Loucy (cell line): ENCODE measurements around the gene NSFL1C.

Experiments
- H2AFZ ChIP-seq: fragments of 200-600 bp; sonication (generic); 2 replicates; pipeline ENCODE4 v1.6.0; 2016; ENCODE audit warnings: antibody characterized with exemption, mild to moderate bottlenecking, low read length, moderate library complexity
- H3F3A ChIP-seq: fragments of 200-600 bp; 2 replicates; pipeline ENCODE4 v1.6.0; 2016; ENCODE audit warnings: antibody characterized with exemption, low read depth, mild to moderate bottlenecking
- H3K27me3 ChIP-seq: fragments of 200-600 bp; sonication (generic); 2 replicates; pipeline ENCODE4 v1.6.1; 2014; ENCODE audit warnings: low read length, mild to moderate bottlenecking; ENCODE audit not compliant: insufficient read depth, poor library complexity, severe bottlenecking
- H3K36me3 ChIP-seq: fragments of 200-600 bp; sonication (generic); 2 replicates; pipeline ENCODE4 v1.6.1; 2016; ENCODE audit warnings: low read length; ENCODE audit not compliant: insufficient read depth
- H3K4me1 ChIP-seq: fragments of 200-600 bp; sonication (generic); 2 replicates; pipeline ENCODE4 v1.5.1; 2014; ENCODE audit warnings: low read length, mild to moderate bottlenecking; ENCODE audit not compliant: insufficient read depth, poor library complexity, severe bottlenecking
- H3K4me2 ChIP-seq: fragments of 200-600 bp; sonication (generic); 2 replicates; pipeline ENCODE4 v1.6.0; 2014; ENCODE audit warnings: antibody characterized with exemption, low read length, low read depth, mild to moderate bottlenecking; ENCODE audit not compliant: poor library complexity, severe bottlenecking
- H3K4me3 ChIP-seq: fragments of 200-600 bp; sonication (generic); 2 replicates; pipeline ENCODE4 v1.5.1; 2014; ENCODE audit warnings: low read length, mild to moderate bottlenecking, mixed read lengths; ENCODE audit not compliant: poor library complexity, severe bottlenecking
- H3K79me2 ChIP-seq: fragments of 200-600 bp; sonication (generic); 2 replicates; pipeline ENCODE4 v1.6.1; 2014; ENCODE audit warnings: low read length; ENCODE audit not compliant: insufficient read depth
- H3K9ac ChIP-seq: fragments of 200-600 bp; sonication (generic); 2 replicates; pipeline ENCODE4 v1.6.0; 2014; ENCODE audit warnings: mild to moderate bottlenecking, low read depth, low read length, moderate library complexity; ENCODE audit not compliant: poor library complexity, severe bottlenecking
- H3K9me2 ChIP-seq: fragments of 200-600 bp; sonication (generic); replicated peaks from 2 replicates; pipeline ENCODE4 v1.6.1; 2016; ENCODE audit warnings: low read depth, low read length, mixed read lengths
- H3K9me3 ChIP-seq: fragments of 200-600 bp; sonication (generic); 2 replicates; pipeline ENCODE4 v1.6.1; 2014; ENCODE audit warnings: mild to moderate bottlenecking, antibody characterized with exemption, low read length, low read depth; ENCODE audit not compliant: insufficient read depth
- H4K20me1 ChIP-seq: fragments of 200-600 bp; sonication (generic); 2 replicates; pipeline ENCODE4 v1.6.0; 2014; ENCODE audit warnings: antibody characterized with exemption, low read length, mild to moderate bottlenecking; ENCODE audit not compliant: insufficient read depth, poor library complexity, severe bottlenecking
- EZH2phosphoT487 ChIP-seq: fragments of 200-600 bp; IDR thresholded peaks from 2 replicates; pipeline ENCODE4 v1.6.1; 2018; ENCODE audit warnings: antibody characterized with exemption, mild to moderate bottlenecking, moderate library complexity, borderline replicate concordance
- TF ChIP-seq, protein P1 (sequence below): fragments of 200-600 bp; sonication (generic); conservative IDR thresholded peaks from 2 replicates; pipeline ENCODE4 v1.5.1; 2014; ENCODE audit warnings: mild to moderate bottlenecking, antibody characterized with exemption, low read length

Gene NSFL1C

DNA sequence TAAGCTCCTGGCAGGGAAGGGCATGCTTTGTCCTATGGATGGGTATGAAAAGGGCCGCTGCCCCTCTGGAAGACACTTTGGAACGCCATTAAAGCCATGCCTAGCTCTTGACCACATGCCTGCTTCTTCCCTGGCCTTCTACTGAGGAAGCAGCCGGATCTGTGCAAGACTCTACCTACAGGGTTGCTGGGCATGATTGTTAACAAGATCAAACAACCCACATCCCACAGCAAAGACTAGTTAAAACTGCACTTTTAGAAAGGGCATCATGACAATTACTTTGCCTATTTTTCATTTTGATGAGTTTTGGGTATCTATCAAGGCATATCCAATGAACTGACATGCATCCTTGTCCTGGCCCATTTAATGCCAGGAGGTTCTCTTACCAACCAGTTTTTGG, 25.5 kb downstream of the NSFL1C start:
- Histone ChIP-seq H3K4me1 (peaks cover 4% of the 10 kb centered on the region), H3K9ac (no peak overlapping the region), H3K9me2 (no peaks in the 10 kb centered on the region), H2AFZ (no peak overlapping the region), H4K20me1 (no peaks in the 10 kb centered on the region), H3F3A (no peaks in the 10 kb centered on the region), H3K36me3 (peaks cover 45% of the 10 kb centered on the region; the same call in 1 of the 2 replicates), H3K4me2 (no peak overlapping the region), H3K4me3 (no peak overlapping the region), H3K27me3 (no peaks in the 10 kb centered on the region), H3K9me3 (no peaks in the 10 kb centered on the region), H3K79me2 (no peaks in the 10 kb centered on the region)
- TF ChIP-seq, protein P1, sequence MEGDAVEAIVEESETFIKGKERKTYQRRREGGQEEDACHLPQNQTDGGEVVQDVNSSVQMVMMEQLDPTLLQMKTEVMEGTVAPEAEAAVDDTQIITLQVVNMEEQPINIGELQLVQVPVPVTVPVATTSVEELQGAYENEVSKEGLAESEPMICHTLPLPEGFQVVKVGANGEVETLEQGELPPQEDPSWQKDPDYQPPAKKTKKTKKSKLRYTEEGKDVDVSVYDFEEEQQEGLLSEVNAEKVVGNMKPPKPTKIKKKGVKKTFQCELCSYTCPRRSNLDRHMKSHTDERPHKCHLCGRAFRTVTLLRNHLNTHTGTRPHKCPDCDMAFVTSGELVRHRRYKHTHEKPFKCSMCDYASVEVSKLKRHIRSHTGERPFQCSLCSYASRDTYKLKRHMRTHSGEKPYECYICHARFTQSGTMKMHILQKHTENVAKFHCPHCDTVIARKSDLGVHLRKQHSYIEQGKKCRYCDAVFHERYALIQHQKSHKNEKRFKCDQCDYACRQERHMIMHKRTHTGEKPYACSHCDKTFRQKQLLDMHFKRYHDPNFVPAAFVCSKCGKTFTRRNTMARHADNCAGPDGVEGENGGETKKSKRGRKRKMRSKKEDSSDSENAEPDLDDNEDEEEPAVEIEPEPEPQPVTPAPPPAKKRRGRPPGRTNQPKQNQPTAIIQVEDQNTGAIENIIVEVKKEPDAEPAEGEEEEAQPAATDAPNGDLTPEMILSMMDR: no peak
- TF ChIP-seq EZH2phosphoT487: no peak

DNA sequence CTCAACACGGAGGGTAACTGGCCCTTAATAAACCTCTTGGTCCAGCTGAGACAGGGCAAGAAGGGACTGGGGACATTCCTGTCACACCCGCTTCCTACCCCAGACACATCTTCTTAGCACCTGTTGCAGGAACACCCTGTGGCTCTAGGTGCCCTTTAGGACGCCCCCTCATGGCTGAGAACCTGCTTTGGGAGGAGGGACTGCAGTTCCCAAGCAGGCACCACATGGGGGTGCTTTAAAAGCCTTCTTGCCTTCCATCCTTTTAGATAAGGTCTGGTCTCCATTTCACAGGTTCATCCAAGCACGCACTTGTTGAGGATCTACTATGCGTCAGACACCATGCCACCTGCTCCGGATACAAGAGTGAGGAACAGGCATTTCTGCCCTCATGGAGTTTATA, 26.6 kb downstream of the NSFL1C start:
- H3K9me2 ChIP-seq: no peaks in the 10 kb centered on the region
- H3K4me1 ChIP-seq: peaks cover 11% of the 10 kb centered on the region
- no peaks in the 10 kb centered on the region for H3K27me3 ChIP-seq
- H2AFZ ChIP-seq: no peak overlapping the region
- no peak for TF ChIP-seq EZH2phosphoT487
- TF ChIP-seq, protein P1: peak; percentile 87
- H3K36me3 ChIP-seq: peaks cover 34% of the 10 kb centered on the region; the same call in 1 of the 2 replicates
- H3K4me2 ChIP-seq: no peak overlapping the region
- H3K9me3 ChIP-seq: no peaks in the 10 kb centered on the region
- H3F3A ChIP-seq: no peaks in the 10 kb centered on the region
- H3K79me2 ChIP-seq: no peaks in the 10 kb centered on the region
- H3K4me3 ChIP-seq: no peak overlapping the region
- H4K20me1 ChIP-seq: no peaks in the 10 kb centered on the region
- no peak overlapping the region for H3K9ac ChIP-seq

DNA sequence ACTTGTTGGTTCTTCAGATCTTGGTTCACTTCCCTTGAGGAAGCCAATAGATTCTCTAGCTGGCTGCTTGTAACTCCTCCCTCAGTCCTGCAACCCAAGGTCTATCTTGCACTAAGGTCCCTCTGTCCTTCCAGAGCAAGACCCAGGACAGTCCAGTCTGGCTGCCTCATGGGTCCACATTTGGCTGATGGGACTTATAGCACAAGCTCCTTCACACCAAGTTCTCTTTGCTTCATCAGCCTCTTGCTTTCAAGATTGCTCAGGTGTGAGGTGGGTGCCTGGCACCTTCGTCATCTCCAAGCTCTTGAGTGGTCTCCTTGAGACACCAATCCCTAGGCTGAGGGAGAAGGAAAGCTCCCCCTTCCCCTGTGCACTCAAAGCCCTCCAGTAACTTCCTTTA, 28.3 kb downstream of the NSFL1C start:
- no peak overlapping the region for H3K4me2 ChIP-seq
- H3K4me3 ChIP-seq: no peak overlapping the region
- no peak overlapping the region for H3K9ac ChIP-seq
- H4K20me1 ChIP-seq: no peaks in the 10 kb centered on the region
- H3K9me2 ChIP-seq: no peaks in the 10 kb centered on the region
- TF ChIP-seq, protein P1: no peak
- no peak for TF ChIP-seq EZH2phosphoT487
- H3K27me3 ChIP-seq: no peaks in the 10 kb centered on the region
- no peaks in the 10 kb centered on the region for H3K79me2 ChIP-seq
- H3K36me3 ChIP-seq: peaks cover 17% of the 10 kb centered on the region; the same call in 1 of the 2 replicates
- no peaks in the 10 kb centered on the region for H3F3A ChIP-seq
- H3K9me3 ChIP-seq: peaks cover 5% of the 10 kb centered on the region; the same call in 1 of the 2 replicates
- H2AFZ ChIP-seq: no peak overlapping the region
- H3K4me1 ChIP-seq: peaks cover 17% of the 10 kb centered on the region
